K562 (cell line): ENCODE measurements around the gene MRPS6. TPM values are rescaled to one million over a fixed set of nuclear protein-coding genes. Genes with fewer than 3 reads are reported as not detected.

Source experiments
- BRD4 ChIP-seq: fragments of 200-600 bp; sonication (generic); IDR thresholded peaks from 2 replicates; pipeline ENCODE4 v1.6.1; 2017; ENCODE audit warnings: inconsistent platforms
- CEBPZ ChIP-seq: fragments of 150-350 bp; IDR thresholded peaks from 2 replicates; pipeline ENCODE4 v1.6.1; 2014; ENCODE audit warnings: low read depth, mild to moderate bottlenecking, low read length, borderline replicate concordance
- CREB1 ChIP-seq, 2 experiments: sonication (generic) in 1 of 2; formaldehyde crosslinking in 1 of 2; IDR thresholded peaks; 2 replicates each; pipeline versions ENCODE4 v1.6.1 to v1.8.0; 2012 to 2022; ENCODE audit warnings: inconsistent platforms in 1 of 2, mild to moderate bottlenecking in 1 of 2, missing genetic modification reagents in 1 of 2, moderate library complexity in 1 of 2
- CSDE1 ChIP-seq, 2 experiments: fragments of 450-650 bp; IDR thresholded peaks; 2 replicates each; pipeline ENCODE4 v1.6.1; 2016; ENCODE audit warnings: mild to moderate bottlenecking in 1 of 2
- FOXM1 ChIP-seq, 2 experiments: fragments of 450-650 bp in 1 of 2; sonication (generic) in 1 of 2; formaldehyde crosslinking in 1 of 2; IDR thresholded peaks; 2 replicates each; pipeline versions ENCODE4 v1.6.1 to v1.9.0; 2017 to 2022; ENCODE audit warnings: low read depth in 2 of 2, mild to moderate bottlenecking in 2 of 2, missing genetic modification reagents in 1 of 2, moderate library complexity in 1 of 2
- HDAC6 ChIP-seq: IDR thresholded peaks from 2 replicates; pipeline ENCODE4 v1.6.1; 2012; ENCODE audit warnings: low read depth, mild to moderate bottlenecking, control low read depth, inconsistent platforms, low read length, moderate library complexity
- MAFG ChIP-seq: fragments of 450-650 bp; conservative IDR thresholded peaks from 2 replicates; pipeline ENCODE4 v1.6.1; 2016; ENCODE audit warnings: missing genetic modification characterization, missing compliant biosample characterization
- MYC ChIP-seq, 2 experiments: fragments of 250-450 bp in 1 of 2; sonication (Bioruptor Pico) in 1 of 2; IDR thresholded peaks; 2 replicates each; pipeline versions ENCODE4 v1.5.1 to v1.6.1; 2012 to 2021; ENCODE audit warnings: low read depth in 2 of 2, borderline replicate concordance in 1 of 2, improper control_type of control experiment in 1 of 2, low read length in 1 of 2, mild to moderate bottlenecking in 1 of 2, moderate library complexity in 1 of 2
- NCOA1 ChIP-seq: fragments of 450-650 bp; IDR thresholded peaks from 2 replicates; pipeline ENCODE4 v1.6.1; 2016; ENCODE audit warnings: low read depth
- NCOA4 ChIP-seq: fragments of 450-650 bp; IDR thresholded peaks from 2 replicates; pipeline ENCODE4 v1.6.1; 2018; ENCODE audit warnings: mild to moderate bottlenecking; ENCODE audit not compliant: partially characterized antibody
- NELFE ChIP-seq: IDR thresholded peaks from 2 replicates; pipeline ENCODE4 v1.6.1; 2011; ENCODE audit warnings: mild to moderate bottlenecking; ENCODE audit not compliant: insufficient read depth, insufficient read length
- PHTF2 ChIP-seq: fragments of 250-450 bp; sonication (Bioruptor Pico); IDR thresholded peaks from 2 replicates; pipeline ENCODE4 v1.5.0; 2021; ENCODE audit warnings: mild to moderate bottlenecking
- SMARCA4 ChIP-seq: fragments of 450-650 bp; IDR thresholded peaks from 2 replicates; pipeline ENCODE4 v1.6.1; 2016
- SOX6 ChIP-seq: fragments of 450-650 bp; IDR thresholded peaks from 2 replicates; pipeline ENCODE4 v1.6.1; 2014; ENCODE audit warnings: mild to moderate bottlenecking
- ZFP36 ChIP-seq: fragments of 150-350 bp; IDR thresholded peaks from 2 replicates; pipeline ENCODE4 v1.6.1; 2018; ENCODE audit warnings: low read length, low read depth; ENCODE audit not compliant: partially characterized antibody
- ZNF121 ChIP-seq: sonication (generic); formaldehyde crosslinking; conservative IDR thresholded peaks from 2 replicates; pipeline ENCODE4 v1.8.0; 2022; ENCODE audit warnings: missing genetic modification reagents
- ZNF124 ChIP-seq: sonication (generic); formaldehyde crosslinking; IDR thresholded peaks from 2 replicates; pipeline ENCODE4 v1.8.1; 2022; ENCODE audit warnings: missing genetic modification reagents
- ZNF764 ChIP-seq: fragments of 250-450 bp; sonication (Bioruptor Pico); IDR thresholded peaks from 2 replicates; pipeline ENCODE4 v1.4.0; 2020; ENCODE audit warnings: low read depth, mild to moderate bottlenecking, moderate library complexity
- polyA plus RNA-seq, 8 experiments: library from polyadenylated mRNA; depleted of rRNA in 4 of 8; stranded (reverse) in 5 of 8; unstranded in 3 of 8; fragments of >200 nt; fragmentation: Nextera tagmentation in 2 of 8; fragmentation: Illumina TruSeq in 1 of 8; extraction: Ambion mirVana in 2 of 8; extraction: Trizol in 1 of 8; gene quantifications; 2 replicates each; pipeline versions ENCODE4 v1.2.1 to v1.2.3, GENCODE V29; 2011 to 2014; ENCODE audit warnings: inconsistent platforms in 1 of 8, missing spikeins in 1 of 8
- total RNA-seq, 7 experiments: library from RNA; depleted of rRNA in 6 of 7; stranded (reverse); fragments of >200 nt in 6 of 7; fragmentation: Illumina TruSeq in 2 of 7; extraction: Trizol in 2 of 7; gene quantifications; 2 replicates each; pipeline versions ENCODE4 v1.2.1 to v1.2.3, GENCODE V29; 2011 to 2021; ENCODE audit warnings: low replicate concordance in 1 of 7
- TF ChIP-seq, protein P1 (sequence below): sonication (generic); formaldehyde crosslinking; IDR thresholded peaks from 2 replicates; pipeline ENCODE4 v1.8.1; 2023; ENCODE audit warnings: mild to moderate bottlenecking, missing genetic modification reagents, moderate library complexity
- TF ChIP-seq, protein P2 (sequence below): sonication (generic); formaldehyde crosslinking; IDR thresholded peaks from 2 replicates; pipeline ENCODE4 v1.8.1; 2023; ENCODE audit warnings: mild to moderate bottlenecking, missing genetic modification reagents
- TF ChIP-seq, protein P3 (sequence below): fragments of 450-650 bp; IDR thresholded peaks from 2 replicates; pipeline ENCODE4 v1.6.1; 2014; ENCODE audit warnings: low read depth, mild to moderate bottlenecking, moderate library complexity, borderline replicate concordance

The MRPS6 gene
- total and polyA plus RNA-seq, 9 of the 15 experiments (the other 6 are each of a cell fraction or from before 2014, with no cell fraction given) = 26.1 to 72.0 (median 39.3) TPM

GRCh38 chr21:34061983-34062382 is 11.4 kb upstream of the MRPS6 start (continued):
- no peak for TF ChIP-seq PHTF2 (CRISPR knock-in tag)
- TF ChIP-seq ZFP36 = no peak
- no peak for TF ChIP-seq SMARCA4
- TF ChIP-seq ZNF764 (CRISPR knock-in tag) = no peak
- no peak for TF ChIP-seq CREB1 (IDR thresholded peaks at IDR 0.05)
- TF ChIP-seq CREB1 (CRISPR knock-in tag; IDR thresholded peaks at IDR 0.05) = no peak
- no peak for TF ChIP-seq MAFG (tag)
- no peak for TF ChIP-seq CSDE1 (IDR thresholded peaks at IDR 0.05)
- TF ChIP-seq NCOA4 = no peak
- TF ChIP-seq, protein P1, sequence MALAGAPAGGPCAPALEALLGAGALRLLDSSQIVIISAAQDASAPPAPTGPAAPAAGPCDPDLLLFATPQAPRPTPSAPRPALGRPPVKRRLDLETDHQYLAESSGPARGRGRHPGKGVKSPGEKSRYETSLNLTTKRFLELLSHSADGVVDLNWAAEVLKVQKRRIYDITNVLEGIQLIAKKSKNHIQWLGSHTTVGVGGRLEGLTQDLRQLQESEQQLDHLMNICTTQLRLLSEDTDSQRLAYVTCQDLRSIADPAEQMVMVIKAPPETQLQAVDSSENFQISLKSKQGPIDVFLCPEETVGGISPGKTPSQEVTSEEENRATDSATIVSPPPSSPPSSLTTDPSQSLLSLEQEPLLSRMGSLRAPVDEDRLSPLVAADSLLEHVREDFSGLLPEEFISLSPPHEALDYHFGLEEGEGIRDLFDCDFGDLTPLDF (CRISPR knock-in tag) = no peak
- TF ChIP-seq NCOA1 = no peak
- TF ChIP-seq ZNF121 (CRISPR knock-in tag) = no peak
- TF ChIP-seq CEBPZ = no peak
- peak; percentile 35; the same call in 1 of the 2 replicates for TF ChIP-seq MYC (IDR thresholded peaks at IDR 0.05; ENCODE audit: low read depth, low read length)
- TF ChIP-seq MYC (CRISPR knock-in tag; IDR thresholded peaks at IDR 0.05; ENCODE audit: borderline replicate concordance, low read depth) = no peak
- TF ChIP-seq SOX6 = no peak
- no peak for TF ChIP-seq HDAC6
- TF ChIP-seq, protein P2, sequence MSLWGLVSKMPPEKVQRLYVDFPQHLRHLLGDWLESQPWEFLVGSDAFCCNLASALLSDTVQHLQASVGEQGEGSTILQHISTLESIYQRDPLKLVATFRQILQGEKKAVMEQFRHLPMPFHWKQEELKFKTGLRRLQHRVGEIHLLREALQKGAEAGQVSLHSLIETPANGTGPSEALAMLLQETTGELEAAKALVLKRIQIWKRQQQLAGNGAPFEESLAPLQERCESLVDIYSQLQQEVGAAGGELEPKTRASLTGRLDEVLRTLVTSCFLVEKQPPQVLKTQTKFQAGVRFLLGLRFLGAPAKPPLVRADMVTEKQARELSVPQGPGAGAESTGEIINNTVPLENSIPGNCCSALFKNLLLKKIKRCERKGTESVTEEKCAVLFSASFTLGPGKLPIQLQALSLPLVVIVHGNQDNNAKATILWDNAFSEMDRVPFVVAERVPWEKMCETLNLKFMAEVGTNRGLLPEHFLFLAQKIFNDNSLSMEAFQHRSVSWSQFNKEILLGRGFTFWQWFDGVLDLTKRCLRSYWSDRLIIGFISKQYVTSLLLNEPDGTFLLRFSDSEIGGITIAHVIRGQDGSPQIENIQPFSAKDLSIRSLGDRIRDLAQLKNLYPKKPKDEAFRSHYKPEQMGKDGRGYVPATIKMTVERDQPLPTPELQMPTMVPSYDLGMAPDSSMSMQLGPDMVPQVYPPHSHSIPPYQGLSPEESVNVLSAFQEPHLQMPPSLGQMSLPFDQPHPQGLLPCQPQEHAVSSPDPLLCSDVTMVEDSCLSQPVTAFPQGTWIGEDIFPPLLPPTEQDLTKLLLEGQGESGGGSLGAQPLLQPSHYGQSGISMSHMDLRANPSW = no peak
- TF ChIP-seq, protein P3, sequence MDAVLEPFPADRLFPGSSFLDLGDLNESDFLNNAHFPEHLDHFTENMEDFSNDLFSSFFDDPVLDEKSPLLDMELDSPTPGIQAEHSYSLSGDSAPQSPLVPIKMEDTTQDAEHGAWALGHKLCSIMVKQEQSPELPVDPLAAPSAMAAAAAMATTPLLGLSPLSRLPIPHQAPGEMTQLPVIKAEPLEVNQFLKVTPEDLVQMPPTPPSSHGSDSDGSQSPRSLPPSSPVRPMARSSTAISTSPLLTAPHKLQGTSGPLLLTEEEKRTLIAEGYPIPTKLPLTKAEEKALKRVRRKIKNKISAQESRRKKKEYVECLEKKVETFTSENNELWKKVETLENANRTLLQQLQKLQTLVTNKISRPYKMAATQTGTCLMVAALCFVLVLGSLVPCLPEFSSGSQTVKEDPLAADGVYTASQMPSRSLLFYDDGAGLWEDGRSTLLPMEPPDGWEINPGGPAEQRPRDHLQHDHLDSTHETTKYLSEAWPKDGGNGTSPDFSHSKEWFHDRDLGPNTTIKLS = peak; percentile 43; the same call in 1 of the 2 replicates
- TF ChIP-seq BRD4 = no peak
- no peak for TF ChIP-seq FOXM1 (IDR thresholded peaks at IDR 0.05; ENCODE audit: low read depth)
- TF ChIP-seq FOXM1 (CRISPR knock-in tag; IDR thresholded peaks at IDR 0.05; ENCODE audit: low read depth) = no peak
- TF ChIP-seq NELFE = no peak
- no peak for TF ChIP-seq ZNF124 (CRISPR knock-in tag)
